H9 (cell line): ENCODE measurements around the gene ABLIM3. TPM values are rescaled to one million over a fixed set of nuclear protein-coding genes. Genes with fewer than 3 reads are reported as not detected.

Experiments used
- DNase-seq: peaks from one replicate; pipeline ENCODE4 v3.0.0-alpha.2; 2017
- H2AFZ ChIP-seq: one replicate; pipeline ENCODE4 v1.6.1; 2013; ENCODE audit warnings: mild to moderate bottlenecking, low read length, control low read depth, moderate library complexity
- H2AK5ac ChIP-seq: 2 replicates; pipeline ENCODE4 v1.6.1; 2013; ENCODE audit warnings: low read length, control low read depth, mixed read lengths; ENCODE audit not compliant: insufficient read length
- H2BK120ac ChIP-seq: one replicate; pipeline ENCODE4 v1.6.1; 2013; ENCODE audit warnings: low read depth, mild to moderate bottlenecking, low read length, control low read depth, inconsistent platforms; ENCODE audit not compliant: poor library complexity, severe bottlenecking
- H2BK12ac ChIP-seq: 2 replicates; pipeline ENCODE4 v1.6.1; 2013; ENCODE audit warnings: low read length, control low read depth, mixed read lengths, low read depth; ENCODE audit not compliant: insufficient read length
- H2BK15ac ChIP-seq: 2 replicates; pipeline ENCODE4 v1.6.1; 2013; ENCODE audit warnings: low read depth, low read length, control low read depth
- H2BK20ac ChIP-seq: one replicate; pipeline ENCODE4 v1.6.1; 2013; ENCODE audit warnings: low read depth, mild to moderate bottlenecking, low read length, control low read depth, inconsistent platforms; ENCODE audit not compliant: poor library complexity, severe bottlenecking
- H2BK5ac ChIP-seq: 2 replicates; pipeline ENCODE4 v1.6.1; 2013; ENCODE audit warnings: low read length, control low read depth, mixed read lengths; ENCODE audit not compliant: insufficient read length
- H3K14ac ChIP-seq: 2 replicates; pipeline ENCODE4 v1.6.1; 2013; ENCODE audit warnings: low read length, control low read depth; ENCODE audit not compliant: insufficient read depth
- H3K18ac ChIP-seq: 2 replicates; pipeline ENCODE4 v1.6.1; 2013; ENCODE audit warnings: low read depth, mild to moderate bottlenecking, mixed read lengths, low read length, control low read depth; ENCODE audit not compliant: insufficient read length
- H3K23ac ChIP-seq: 2 replicates; pipeline ENCODE4 v1.6.1; 2013; ENCODE audit warnings: low read length, control low read depth, mixed read lengths, low read depth; ENCODE audit not compliant: insufficient read length
- H3K23me2 ChIP-seq: 2 replicates; pipeline ENCODE4 v1.6.1; 2013; ENCODE audit warnings: low read depth, mild to moderate bottlenecking, mixed read lengths, low read length, control low read depth; ENCODE audit not compliant: insufficient read length, poor library complexity, severe bottlenecking
- H3K27ac ChIP-seq: 2 replicates; pipeline ENCODE4 v1.5.1; 2013; ENCODE audit warnings: low read length, control low read depth, mixed read lengths, low read depth; ENCODE audit not compliant: insufficient read length
- H3K27me3 ChIP-seq: 2 replicates; pipeline ENCODE4 v1.6.1; 2013; ENCODE audit warnings: low read length, control low read depth, inconsistent platforms; ENCODE audit not compliant: insufficient read depth
- H3K4ac ChIP-seq: 2 replicates; pipeline ENCODE4 v1.6.1; 2013; ENCODE audit warnings: low read depth, mild to moderate bottlenecking, control low read depth, inconsistent platforms, low read length, moderate library complexity
- H3K4me1 ChIP-seq: 2 replicates; pipeline ENCODE4 v1.6.1; 2013; ENCODE audit warnings: low read length, control low read depth, inconsistent platforms; ENCODE audit not compliant: insufficient read depth
- H3K4me2 ChIP-seq: 2 replicates; pipeline ENCODE4 v1.6.1; 2013; ENCODE audit warnings: low read length, control low read depth, mixed read lengths; ENCODE audit not compliant: insufficient read length, insufficient read depth
- H3K56ac ChIP-seq: 2 replicates; pipeline ENCODE4 v1.6.1; 2013; ENCODE audit warnings: low read depth, mild to moderate bottlenecking, mixed read lengths, low read length, control low read depth; ENCODE audit not compliant: insufficient read length
- H3K79me1 ChIP-seq: 2 replicates; pipeline ENCODE4 v1.6.1; 2013; ENCODE audit warnings: low read depth, mild to moderate bottlenecking, moderate library complexity, low read length, control low read depth, inconsistent platforms; ENCODE audit not compliant: insufficient read depth, poor library complexity, severe bottlenecking
- H3K79me2 ChIP-seq: 2 replicates; pipeline ENCODE4 v1.6.1; 2013; ENCODE audit warnings: low read length, control low read depth, inconsistent platforms; ENCODE audit not compliant: insufficient read depth
- H3K9ac ChIP-seq: 2 replicates; pipeline ENCODE4 v1.6.1; 2013; ENCODE audit warnings: low read length, control low read depth, mixed read lengths; ENCODE audit not compliant: insufficient read length; ENCODE audit errors: extremely low read depth
- H3K9me3 ChIP-seq: one replicate; pipeline ENCODE4 v1.6.1; 2013; ENCODE audit warnings: low read depth, low read length, inconsistent platforms; ENCODE audit not compliant: control insufficient read depth
- H3T11ph ChIP-seq: one replicate; pipeline ENCODE4 v1.6.1; 2013; ENCODE audit warnings: mild to moderate bottlenecking, low read length, control low read depth, inconsistent platforms
- H4K20me1 ChIP-seq: one replicate; pipeline ENCODE4 v1.6.1; 2013; ENCODE audit not compliant: control insufficient read depth, insufficient read length, insufficient read depth
- H4K5ac ChIP-seq: 2 replicates; pipeline ENCODE4 v1.6.1; 2013; ENCODE audit warnings: low read depth, mild to moderate bottlenecking, mixed read lengths, low read length, control low read depth; ENCODE audit not compliant: insufficient read length
- H4K8ac ChIP-seq: replicated peaks from 2 replicates; pipeline ENCODE4 v1.6.1; 2013; ENCODE audit warnings: low read length, control low read depth, mixed read lengths, low read depth; ENCODE audit not compliant: insufficient read length
- H4K91ac ChIP-seq: 2 replicates; pipeline ENCODE4 v1.6.1; 2013; ENCODE audit warnings: low read depth, mild to moderate bottlenecking, moderate library complexity, mixed read lengths, low read length, control low read depth; ENCODE audit not compliant: insufficient read length
- H3K27ac Mint-ChIP-seq, 3 experiments: 2 replicates in 2 of 3; 3 replicates in 1 of 3; pipeline ENCODE4 v1.8.0; 2020 to 2021; ENCODE audit warnings: mixed read lengths in 3 of 3, mild to moderate bottlenecking in 1 of 3, moderate library complexity in 1 of 3
- H3K27me3 Mint-ChIP-seq: 2 replicates; pipeline ENCODE4 v1.8.0; 2021; ENCODE audit warnings: low read depth, mild to moderate bottlenecking, moderate library complexity, mixed read lengths
- H3K36me3 Mint-ChIP-seq, 3 experiments: 2 replicates in 2 of 3; 3 replicates in 1 of 3; pipeline ENCODE4 v1.8.0; 2020 to 2021; ENCODE audit warnings: low read depth in 3 of 3, mixed read lengths in 3 of 3; ENCODE audit not compliant: insufficient read depth in 1 of 3
- H3K4me1 Mint-ChIP-seq, 2 experiments: 2 replicates each; pipeline ENCODE4 v1.8.0; 2020; ENCODE audit warnings: mixed read lengths in 2 of 2
- H3K4me3 Mint-ChIP-seq, 2 experiments: 2 replicates in 1 of 2; 3 replicates in 1 of 2; pipeline ENCODE4 v1.8.0; 2020 to 2021; ENCODE audit warnings: mild to moderate bottlenecking in 2 of 2, mixed read lengths in 2 of 2, moderate library complexity in 1 of 2
- H3K9me3 Mint-ChIP-seq, 2 experiments: 2 replicates in 1 of 2; 3 replicates in 1 of 2; pipeline ENCODE4 v1.8.0; 2020; ENCODE audit warnings: mild to moderate bottlenecking in 2 of 2, mixed read lengths in 2 of 2, moderate library complexity in 1 of 2
- total RNA-seq: library from RNA; stranded (reverse); gene quantifications from 2 replicates; pipeline ENCODE4 v1.2.1, GENCODE V29; 2021
- TF ChIP-seq, protein P1 (sequence below): fragments of 200-600 bp; sonication (generic); conservative IDR thresholded peaks from 3 replicates; pipeline ENCODE4 v1.8.0; 2021; ENCODE audit warnings: antibody characterized with exemption, mild to moderate bottlenecking

ABLIM3 gene
- total RNA-seq, 1 experiment from 2014 or later, result 0.20 TPM

DNA sequence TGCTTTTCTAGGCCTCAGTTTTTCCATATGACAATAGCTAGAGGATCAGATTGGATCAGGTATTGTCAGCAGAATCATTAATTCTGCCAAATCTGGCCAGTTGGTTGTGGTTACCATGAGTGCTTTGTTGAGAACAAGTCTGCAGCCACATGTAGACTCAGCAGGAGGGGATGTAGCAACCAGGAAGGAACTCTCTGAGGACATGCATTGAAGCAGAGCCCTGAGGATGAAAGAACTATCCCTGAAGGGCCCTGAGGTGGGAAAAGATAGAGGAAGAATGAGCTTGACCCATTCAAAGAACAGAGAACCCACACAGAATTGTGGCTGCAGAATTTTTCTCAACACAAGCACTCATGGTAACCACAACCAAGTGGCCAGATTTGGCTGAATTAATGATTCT, 70.3 kb downstream of the ABLIM3 start:
- Histone ChIP-seq H2AK5ac (no peak overlapping the region), H3K79me1 (no peaks in the 10 kb centered on the region), H3K18ac (no peak overlapping the region), H4K91ac (no peak overlapping the region), H2BK120ac (no peak overlapping the region), H2BK15ac (no peak overlapping the region), H4K20me1 (no peaks in the 10 kb centered on the region), H4K8ac (no peak overlapping the region), H3K27me3 (no peaks in the 10 kb centered on the region), H3K56ac (no peak overlapping the region), H3T11ph (no peak overlapping the region), H3K4me2 (no peak overlapping the region), H3K4me1 (no peaks in the 10 kb centered on the region), H2BK20ac (no peak overlapping the region), H3K4ac (no peak overlapping the region), H2BK5ac (no peak overlapping the region), H2AFZ (no peak overlapping the region), H3K23me2 (no peaks in the 10 kb centered on the region), H3K14ac (no peak overlapping the region), H3K79me2 (no peaks in the 10 kb centered on the region), H3K9ac (no peak overlapping the region), H3K9me3 (no peaks in the 10 kb centered on the region), H4K5ac (no peak overlapping the region), H3K27ac (no peak overlapping the region), H3K23ac (no peak overlapping the region), H2BK12ac (no peak overlapping the region)
- Mint-ChIP-seq H3K4me1 (no peaks in the 10 kb centered on the region; a peak in 1 of 4 replicates), H3K27me3 (peaks cover 11% of the 10 kb centered on the region), H3K36me3 (no peaks in the 10 kb centered on the region), H3K9me3 (no peaks in the 10 kb centered on the region), H3K27ac (no peak overlapping the region), H3K4me3 (no peak overlapping the region)
- TF ChIP-seq, protein P1, sequence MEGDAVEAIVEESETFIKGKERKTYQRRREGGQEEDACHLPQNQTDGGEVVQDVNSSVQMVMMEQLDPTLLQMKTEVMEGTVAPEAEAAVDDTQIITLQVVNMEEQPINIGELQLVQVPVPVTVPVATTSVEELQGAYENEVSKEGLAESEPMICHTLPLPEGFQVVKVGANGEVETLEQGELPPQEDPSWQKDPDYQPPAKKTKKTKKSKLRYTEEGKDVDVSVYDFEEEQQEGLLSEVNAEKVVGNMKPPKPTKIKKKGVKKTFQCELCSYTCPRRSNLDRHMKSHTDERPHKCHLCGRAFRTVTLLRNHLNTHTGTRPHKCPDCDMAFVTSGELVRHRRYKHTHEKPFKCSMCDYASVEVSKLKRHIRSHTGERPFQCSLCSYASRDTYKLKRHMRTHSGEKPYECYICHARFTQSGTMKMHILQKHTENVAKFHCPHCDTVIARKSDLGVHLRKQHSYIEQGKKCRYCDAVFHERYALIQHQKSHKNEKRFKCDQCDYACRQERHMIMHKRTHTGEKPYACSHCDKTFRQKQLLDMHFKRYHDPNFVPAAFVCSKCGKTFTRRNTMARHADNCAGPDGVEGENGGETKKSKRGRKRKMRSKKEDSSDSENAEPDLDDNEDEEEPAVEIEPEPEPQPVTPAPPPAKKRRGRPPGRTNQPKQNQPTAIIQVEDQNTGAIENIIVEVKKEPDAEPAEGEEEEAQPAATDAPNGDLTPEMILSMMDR, result no peak
- DNase-seq, result no peak
